ENCODE results near the gene LYPLA2.

LYPLA2 gene

DNA sequence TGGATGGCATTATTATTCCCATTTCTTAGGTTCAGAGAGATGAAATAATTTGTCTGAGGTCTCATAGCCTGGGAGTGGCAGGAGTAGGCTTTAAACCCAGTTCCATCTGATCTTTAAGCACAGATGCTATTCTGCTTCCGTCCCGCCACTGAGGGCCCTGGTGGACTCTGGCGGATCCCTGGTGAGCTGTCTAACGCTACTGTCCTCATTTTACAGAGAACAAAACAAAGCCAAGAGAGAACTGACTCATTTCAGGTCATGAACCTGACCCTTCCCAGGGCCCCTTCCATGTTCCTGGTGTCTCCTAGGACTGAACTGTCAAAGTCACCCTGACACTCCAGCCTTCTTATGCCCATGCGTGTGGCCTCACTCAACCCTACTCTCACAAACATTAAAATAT, 12.7 kb downstream of the LYPLA2 start:
- Histone ChIP-seq H3K9me2 (replicated peaks; ENCODE audit: insufficient read depth, low read length) (no peaks in the 10 kb centered on the region), H3K9me3 (ENCODE audit: insufficient read depth, low read length) (no peaks in the 10 kb centered on the region), H3F3A (ENCODE audit: insufficient read depth) (no peaks in the 10 kb centered on the region; the same call in 1 of the 2 replicates), H3K79me2 (ENCODE audit: insufficient read depth, low read length) (no peaks in the 10 kb centered on the region), H2AFZ (ENCODE audit: low read depth, low read length, severe bottlenecking) (no peak overlapping the region), H3K27ac (ENCODE audit: low read depth, low read length) (no peak overlapping the region), H3K4me2 (ENCODE audit: low read depth, low read length, poor library complexity, severe bottlenecking) (no peak overlapping the region), H3K27me3 (ENCODE audit: low read length) (no peaks in the 10 kb centered on the region), H3K9ac (ENCODE audit: low read length) (no peak overlapping the region), H4K20me1 (ENCODE audit: low read depth, low read length) (no peaks in the 10 kb centered on the region), H3K4me3 (ENCODE audit: insufficient read depth, low read length, poor library complexity, severe bottlenecking) (no peak overlapping the region), H3K36me3 (ENCODE audit: low read length) (no peaks in the 10 kb centered on the region)
- TF ChIP-seq, protein P1, sequence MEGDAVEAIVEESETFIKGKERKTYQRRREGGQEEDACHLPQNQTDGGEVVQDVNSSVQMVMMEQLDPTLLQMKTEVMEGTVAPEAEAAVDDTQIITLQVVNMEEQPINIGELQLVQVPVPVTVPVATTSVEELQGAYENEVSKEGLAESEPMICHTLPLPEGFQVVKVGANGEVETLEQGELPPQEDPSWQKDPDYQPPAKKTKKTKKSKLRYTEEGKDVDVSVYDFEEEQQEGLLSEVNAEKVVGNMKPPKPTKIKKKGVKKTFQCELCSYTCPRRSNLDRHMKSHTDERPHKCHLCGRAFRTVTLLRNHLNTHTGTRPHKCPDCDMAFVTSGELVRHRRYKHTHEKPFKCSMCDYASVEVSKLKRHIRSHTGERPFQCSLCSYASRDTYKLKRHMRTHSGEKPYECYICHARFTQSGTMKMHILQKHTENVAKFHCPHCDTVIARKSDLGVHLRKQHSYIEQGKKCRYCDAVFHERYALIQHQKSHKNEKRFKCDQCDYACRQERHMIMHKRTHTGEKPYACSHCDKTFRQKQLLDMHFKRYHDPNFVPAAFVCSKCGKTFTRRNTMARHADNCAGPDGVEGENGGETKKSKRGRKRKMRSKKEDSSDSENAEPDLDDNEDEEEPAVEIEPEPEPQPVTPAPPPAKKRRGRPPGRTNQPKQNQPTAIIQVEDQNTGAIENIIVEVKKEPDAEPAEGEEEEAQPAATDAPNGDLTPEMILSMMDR (IDR thresholded peaks at IDR 0.05; ENCODE audit: insufficient read depth, low read length, poor library complexity, severe bottlenecking): no peak
- no peak for TF ChIP-seq EZH2phosphoT487 (conservative IDR thresholded peaks at IDR 0.05; ENCODE audit: low read length)

DNA sequence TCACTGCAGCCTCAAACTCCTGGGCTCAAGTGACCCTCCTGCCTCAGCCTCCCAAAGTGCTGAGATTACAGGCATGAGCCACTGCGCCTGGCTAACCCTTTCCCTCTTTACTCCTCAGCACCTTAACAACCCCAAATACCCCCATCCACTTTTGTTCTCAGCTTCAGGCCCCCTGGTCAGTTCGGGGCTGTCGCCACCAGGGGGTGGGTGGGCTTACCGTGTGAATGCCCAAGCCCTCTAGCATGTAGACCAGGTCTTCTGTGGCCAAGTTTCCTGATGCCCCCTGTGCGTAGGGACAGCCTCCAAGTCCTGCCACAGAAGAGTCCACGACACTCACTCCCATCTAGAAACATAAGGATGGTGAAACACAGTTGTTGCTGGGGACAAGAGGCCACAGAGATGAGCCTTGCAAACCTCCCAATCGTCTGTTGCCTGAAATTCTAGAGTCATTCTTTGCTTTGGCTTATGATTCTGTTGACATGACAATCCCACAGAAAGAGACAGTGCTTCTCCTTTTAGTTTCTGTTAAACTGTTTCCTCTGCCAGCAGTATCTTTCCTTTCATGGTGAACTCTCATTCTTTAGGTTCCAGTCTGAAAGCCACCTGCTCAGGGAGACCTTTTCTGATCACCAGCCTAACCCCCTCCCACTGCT, 13.4 kb downstream of the LYPLA2 start:
- no peaks in the 10 kb centered on the region for H3K9me2 ChIP-seq (replicated peaks; ENCODE audit: insufficient read depth, low read length)
- H3K27ac ChIP-seq (ENCODE audit: low read depth, low read length): no peak overlapping the region
- no peak overlapping the region for H3K4me2 ChIP-seq (ENCODE audit: low read depth, low read length, poor library complexity, severe bottlenecking)
- H3F3A ChIP-seq (ENCODE audit: insufficient read depth): no peaks in the 10 kb centered on the region; the same call in 1 of the 2 replicates
- H3K27me3 ChIP-seq (ENCODE audit: low read length): no peaks in the 10 kb centered on the region
- no peak overlapping the region for H3K9ac ChIP-seq (ENCODE audit: low read length)
- H4K20me1 ChIP-seq (ENCODE audit: low read depth, low read length): no peaks in the 10 kb centered on the region
- no peaks in the 10 kb centered on the region for H3K9me3 ChIP-seq (ENCODE audit: insufficient read depth, low read length)
- no peak overlapping the region for H2AFZ ChIP-seq (ENCODE audit: low read depth, low read length, severe bottlenecking)
- no peak for TF ChIP-seq EZH2phosphoT487 (conservative IDR thresholded peaks at IDR 0.05; ENCODE audit: low read length)
- TF ChIP-seq, protein P1 (IDR thresholded peaks at IDR 0.05; ENCODE audit: insufficient read depth, low read length, poor library complexity, severe bottlenecking): peak; percentile 16
- no peaks in the 10 kb centered on the region for H3K36me3 ChIP-seq (ENCODE audit: low read length)
- H3K4me3 ChIP-seq (ENCODE audit: insufficient read depth, low read length, poor library complexity, severe bottlenecking): no peak overlapping the region
- H3K79me2 ChIP-seq (ENCODE audit: insufficient read depth, low read length): no peaks in the 10 kb centered on the region

DNA sequence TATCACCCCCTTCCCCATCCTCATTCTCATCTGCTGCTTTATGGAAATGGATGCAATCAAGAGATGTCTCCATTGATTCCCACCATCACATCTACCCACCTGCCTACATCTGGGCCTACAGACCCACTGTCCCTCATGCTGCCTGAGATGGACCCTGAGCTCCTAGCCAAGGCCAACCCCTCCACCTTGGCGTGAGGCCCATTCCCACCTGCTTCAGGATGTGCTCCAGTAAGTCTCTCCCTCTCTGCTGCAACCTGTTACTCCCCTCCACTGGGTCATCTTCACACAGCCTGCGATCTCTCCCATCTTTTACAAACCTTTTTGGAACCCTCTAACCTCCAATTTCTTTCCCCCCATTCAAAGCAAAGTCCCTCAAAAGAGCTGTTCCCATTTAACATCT, 14.1 kb downstream of the LYPLA2 start:
- H3K4me3 ChIP-seq (ENCODE audit: insufficient read depth, low read length, poor library complexity, severe bottlenecking): no peak overlapping the region
- H3K9ac ChIP-seq (ENCODE audit: low read length): no peak overlapping the region
- H3K79me2 ChIP-seq (ENCODE audit: insufficient read depth, low read length): no peaks in the 10 kb centered on the region
- TF ChIP-seq EZH2phosphoT487 (conservative IDR thresholded peaks at IDR 0.05; ENCODE audit: low read length): no peak
- TF ChIP-seq, protein P1 (IDR thresholded peaks at IDR 0.05; ENCODE audit: insufficient read depth, low read length, poor library complexity, severe bottlenecking): no peak
- H3K36me3 ChIP-seq (ENCODE audit: low read length): no peaks in the 10 kb centered on the region
- no peak overlapping the region for H3K4me2 ChIP-seq (ENCODE audit: low read depth, low read length, poor library complexity, severe bottlenecking)
- no peaks in the 10 kb centered on the region for H3K9me3 ChIP-seq (ENCODE audit: insufficient read depth, low read length)
- H3K27me3 ChIP-seq (ENCODE audit: low read length): no peaks in the 10 kb centered on the region
- no peak overlapping the region for H3K27ac ChIP-seq (ENCODE audit: low read depth, low read length)
- no peaks in the 10 kb centered on the region for H3K9me2 ChIP-seq (replicated peaks; ENCODE audit: insufficient read depth, low read length)
- H4K20me1 ChIP-seq (ENCODE audit: low read depth, low read length): no peaks in the 10 kb centered on the region
- H2AFZ ChIP-seq (ENCODE audit: low read depth, low read length, severe bottlenecking): no peak overlapping the region
- H3F3A ChIP-seq (ENCODE audit: insufficient read depth): no peaks in the 10 kb centered on the region; the same call in 1 of the 2 replicates
